ENCODE data around the gene TNFRSF1B. TPM values are rescaled to one million over a fixed set of nuclear protein-coding genes. Genes with fewer than 3 reads are reported as not detected.
A peak's percentile ranks its signal among the peaks of the same experiment; 100 is the strongest.

Gene TNFRSF1B
- total RNA-seq, 4 donors from 2014 or later: 27.4 to 62.1 (median 43.5) TPM

GRCh38 chr1:12196641-12197482 lies 30.1 kb downstream of the TNFRSF1B start:
- TF ChIP-seq CTCF (IDR thresholded peaks at IDR 0.05) (peak in 1 of 5 experiments; percentile 23), POLR2A (IDR thresholded peaks at IDR 0.05) (no peak), EP300 (IDR thresholded peaks at IDR 0.05) (peak in 1 of 2 donors; percentile 67)
- Histone ChIP-seq H3K27ac (peak overlapping the region in 2 of 4 donors; percentile 36 to 67), H3K4me3 (no peak overlapping the region), H3K27me3 (no peaks in the 10 kb centered on the region), H3K36me3 (peaks cover 0 to 64% (median 7%) of the 10 kb centered on the region in 3 donors), H3K4me1 (peaks cover 0 to 13% (median 0%) of the 10 kb centered on the region in 4 donors), H3K9me3 (no peaks in the 10 kb centered on the region)
- peak; percentile 35 for DNase-seq (ENCODE audit: low spot score in 2 of 2)
- 72 to 77% methylated on average over 20 of the region's 20 CpGs for WGBS, 2 donors

- TF ChIP-seq CTCF (IDR thresholded peaks at IDR 0.05): no peak
- no peak for TF ChIP-seq POLR2A (IDR thresholded peaks at IDR 0.05)
- TF ChIP-seq EP300 (IDR thresholded peaks at IDR 0.05): no peak
- no peaks in the 10 kb centered on the region for H3K27me3 ChIP-seq
- H3K36me3 ChIP-seq: peaks cover 0 to 64% (median 5%) of the 10 kb centered on the region in 3 donors
- no peaks in the 10 kb centered on the region for H3K9me3 ChIP-seq
- H3K4me3 ChIP-seq: no peak overlapping the region
- peaks cover 0 to 13% (median 0%) of the 10 kb centered on the region in 4 donors for H3K4me1 ChIP-seq
- WGBS, 2 donors: 88 to 90% methylated on average over 7 of the region's 7 CpGs
- no peak for DNase-seq (ENCODE audit: low spot score in 2 of 2)
- H3K27ac ChIP-seq: peak overlapping the region in 1 of 4 donors; percentile 36
Measured at GRCh38 chr1:12197483-12197880, 30.7 kb downstream of the TNFRSF1B start.

- Histone ChIP-seq H3K4me1 (peaks cover 0 to 13% (median 0%) of the 10 kb centered on the region in 4 donors), H3K9me3 (no peaks in the 10 kb centered on the region), H3K36me3 (peaks cover 0 to 57% (median 5%) of the 10 kb centered on the region in 3 donors), H3K27ac (peak overlapping the region in 1 of 4 donors; percentile 37), H3K4me3 (no peak overlapping the region), H3K27me3 (no peaks in the 10 kb centered on the region)
- 64 to 81% methylated on average over 7 of the region's 7 CpGs for WGBS, 2 donors
- DNase-seq (ENCODE audit: low spot score in 2 of 2): no peak
- TF ChIP-seq POLR2A (IDR thresholded peaks at IDR 0.05) (no peak), CTCF (IDR thresholded peaks at IDR 0.05) (no peak), EP300 (IDR thresholded peaks at IDR 0.05) (no peak)
Measured at GRCh38 chr1:12200208-12200607, 33.4 kb downstream of the TNFRSF1B start.

GRCh38 chr1:12201352-12202189 lies 34.8 kb downstream of the TNFRSF1B start:
- no peak for DNase-seq (ENCODE audit: low spot score in 2 of 2)
- Histone ChIP-seq H3K27ac (no peak overlapping the region), H3K27me3 (no peaks in the 10 kb centered on the region), H3K4me1 (peaks cover 0 to 13% (median 0%) of the 10 kb centered on the region in 4 donors), H3K4me3 (no peak overlapping the region), H3K36me3 (peaks cover 0 to 57% (median 5%) of the 10 kb centered on the region in 3 donors), H3K9me3 (no peaks in the 10 kb centered on the region)
- WGBS, 2 donors: 92 to 95% methylated on average over 15 to 18 of the region's 18 CpGs
- TF ChIP-seq POLR2A (IDR thresholded peaks at IDR 0.05) (no peak), EP300 (IDR thresholded peaks at IDR 0.05) (no peak), CTCF (IDR thresholded peaks at IDR 0.05) (no peak)

All from tibial nerve (tissue), 4 donors.